ENCODE results near the gene LGALS7. TPM values are rescaled to one million over a fixed set of nuclear protein-coding genes. Genes with fewer than 3 reads are reported as not detected.

Gene LGALS7
- total and polyA plus RNA-seq, 2 of the 4 experiments (the other 2 are of a cell fraction), result not detected

DNA sequence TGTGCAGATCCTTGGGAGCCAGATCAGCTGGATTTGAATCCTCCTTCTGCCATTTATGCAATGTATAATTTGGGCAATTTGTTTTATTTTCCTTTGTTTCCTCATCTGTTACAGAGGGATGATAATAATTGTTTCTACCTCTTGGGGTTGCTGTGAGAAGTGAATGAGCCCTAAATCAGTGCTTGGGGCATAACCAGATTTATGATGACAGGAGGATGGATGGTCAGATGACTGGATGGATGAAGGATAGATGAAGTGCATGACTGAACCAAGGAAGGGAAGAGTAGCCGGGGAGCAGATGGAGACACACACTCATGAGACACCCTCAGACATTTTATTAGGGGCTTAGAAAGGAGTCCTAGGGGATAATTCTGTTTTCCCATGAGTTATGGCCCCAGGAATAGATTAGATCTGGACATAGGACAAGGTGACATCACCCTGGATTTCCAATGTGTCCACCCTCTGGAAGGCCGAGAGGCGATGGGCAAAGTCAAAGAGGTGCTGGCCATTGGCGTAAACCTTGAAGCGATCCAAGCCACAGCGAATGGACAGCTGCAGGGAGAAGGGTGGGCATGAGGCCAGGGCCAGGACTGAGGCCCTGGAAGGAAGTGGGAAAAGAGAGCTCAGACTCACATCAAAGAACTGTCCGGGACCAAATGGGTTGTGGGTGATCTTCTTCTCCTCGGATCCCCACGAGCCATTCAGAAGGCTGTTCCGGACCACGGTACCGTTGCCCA, 28.2 kb upstream of the LGALS7 start:
- H3K9me1 ChIP-seq (ENCODE audit: insufficient read depth, low read length), result peaks cover 5% of the 10 kb centered on the region; the same call in 1 of the 2 replicates
- CTCF ChIA-PET, result no interaction called here
- no peak overlapping the region for H4K5ac ChIP-seq (ENCODE audit: low read depth, low read length)
- POLR2A ChIA-PET (ENCODE audit: unreplicated experiment), result no interaction called here
- no peak overlapping the region for H3K4me2 ChIP-seq (ENCODE audit: low read depth, low read length)
- H3K27ac ChIP-seq (ENCODE audit: insufficient read depth, low read length), result no peak overlapping the region
- no peaks in the 10 kb centered on the region for H3K9me3 ChIP-seq (ENCODE audit: control insufficient read depth, insufficient read depth, low read length)
- no peak overlapping the region for H2AFZ ChIP-seq (replicated peaks; ENCODE audit: low read length, poor library complexity)
- H3K9ac ChIP-seq (ENCODE audit: low read depth, low read length), result no peak overlapping the region
- H2BK5ac ChIP-seq (ENCODE audit: low read depth, low read length, poor library complexity, severe bottlenecking), result peak overlapping the region; percentile 10
- H3K18ac ChIP-seq (ENCODE audit: low read depth, low read length), result no peak overlapping the region
- H3K4me3 ChIP-seq (ENCODE audit: insufficient read depth, low read depth, low read length), result no peak overlapping the region
- BruUV-seq (replicated peaks), result no TSS peak
- 82% methylated on average over 7 of the region's 12 CpGs; no CpG with 5 or more reads in 1 of the 2 experiments for WGBS, 2 experiments (ENCODE audit: extremely low coverage in 2 of 2, insufficient read length in 1 of 2)
- no peak for ATAC-seq (ENCODE audit: low read depth)
- peak overlapping the region; percentile 7; the same call in 1 of the 2 replicates for H2AK5ac ChIP-seq (ENCODE audit: low read depth, low read length)
- peak overlapping the region; percentile 23; the same call in 1 of the 3 replicates for H2BK15ac ChIP-seq (ENCODE audit: low read depth, low read length)
- H3K4ac ChIP-seq (ENCODE audit: low read depth, low read length), result no peak overlapping the region; the same call in 1 of the 2 replicates
- intact Hi-C loops (cut with micrococcal nuclease), result no loop called here
- H4K20me1 ChIP-seq (ENCODE audit: insufficient read depth, low read length), result no peaks in the 10 kb centered on the region; the same call in 1 of the 2 replicates
- in situ Hi-C loops (cut with MboI; ENCODE audit: low sequenced_read_pairs), result no loop called here
- H4K91ac ChIP-seq (ENCODE audit: insufficient read depth, low read depth, low read length), result peak overlapping the region; percentile 41; the same call in 1 of the 2 replicates
- no peaks in the 10 kb centered on the region for H3K79me1 ChIP-seq (ENCODE audit: low read depth in 1 of 2, low read length in 2 of 2)
- H3K56ac ChIP-seq (ENCODE audit: extremely low read depth, insufficient read depth, low read length), result no peak overlapping the region
- H3K23ac ChIP-seq (ENCODE audit: low read depth, low read length), result no peak overlapping the region
- H3K14ac ChIP-seq (replicated peaks; ENCODE audit: low read depth, low read length), result no peak overlapping the region; the same call in 1 of the 2 replicates
- dilution Hi-C loops (cut with HindIII; ENCODE audit: low sequenced_read_pairs, unreplicated experiment), result no loop called here
- H3K36me3 ChIP-seq (ENCODE audit: control insufficient read depth, insufficient read depth, low read length), result no peaks in the 10 kb centered on the region
- H3K4me1 ChIP-seq (ENCODE audit: control insufficient read depth, insufficient read depth, low read length), result 0 out of 2 replicates have a peak, but pooled peaks cover 2% of the 10 kb centered on the region
- H2AK9ac ChIP-seq (replicated peaks; ENCODE audit: low read depth, low read length, poor library complexity), result no peak overlapping the region
- H4K8ac ChIP-seq (ENCODE audit: low read depth in 2 of 2, low read length in 2 of 2), result no peak overlapping the region
- H2BK20ac ChIP-seq (ENCODE audit: low read depth, low read length), result peak overlapping the region; percentile 9; the same call in 1 of the 2 replicates
- peaks cover 2% of the 10 kb centered on the region; the same call in 1 of the 2 replicates for H3K27me3 ChIP-seq (ENCODE audit: control insufficient read depth, insufficient read depth, low read length)
- DNase-seq, result no peak
- peak overlapping the region; percentile 56; the same call in 1 of the 2 replicates for H2BK120ac ChIP-seq (ENCODE audit: low read depth, low read length)
- TF ChIP-seq SMC3 (IDR thresholded peaks at IDR 0.05; ENCODE audit: low read depth, low read length), result no peak
- TF ChIP-seq MXI1 (IDR thresholded peaks at IDR 0.05; ENCODE audit: borderline replicate concordance, low read depth, low read length), result no peak
- no peak for TF ChIP-seq BHLHE40 (IDR thresholded peaks at IDR 0.05; ENCODE audit: low read depth, low read length)
- TF ChIP-seq CTCF (conservative IDR thresholded peaks at IDR 0.05; ENCODE audit: low read depth, low read length), result no peak
- no peak for TF ChIP-seq RAD21 (IDR thresholded peaks at IDR 0.05; ENCODE audit: low read length)
- TF ChIP-seq MAFK (IDR thresholded peaks at IDR 0.05; ENCODE audit: low read depth, low read length), result no peak
- no peak for TF ChIP-seq MAZ (IDR thresholded peaks at IDR 0.05; ENCODE audit: borderline replicate concordance, low read depth, low read length)
- TF ChIP-seq FOS (IDR thresholded peaks at IDR 0.05; ENCODE audit: low read depth, low read length), result no peak
- TF ChIP-seq POLR2A (IDR thresholded peaks at IDR 0.05; ENCODE audit: low read depth, low read length), result no peak
- no peak for TF ChIP-seq CHD1 (IDR thresholded peaks at IDR 0.05; ENCODE audit: low read depth, low read length)
- no peak for TF ChIP-seq NFE2L2 (IDR thresholded peaks at IDR 0.05; ENCODE audit: low read depth, low read length)
- TF ChIP-seq, protein P1, sequence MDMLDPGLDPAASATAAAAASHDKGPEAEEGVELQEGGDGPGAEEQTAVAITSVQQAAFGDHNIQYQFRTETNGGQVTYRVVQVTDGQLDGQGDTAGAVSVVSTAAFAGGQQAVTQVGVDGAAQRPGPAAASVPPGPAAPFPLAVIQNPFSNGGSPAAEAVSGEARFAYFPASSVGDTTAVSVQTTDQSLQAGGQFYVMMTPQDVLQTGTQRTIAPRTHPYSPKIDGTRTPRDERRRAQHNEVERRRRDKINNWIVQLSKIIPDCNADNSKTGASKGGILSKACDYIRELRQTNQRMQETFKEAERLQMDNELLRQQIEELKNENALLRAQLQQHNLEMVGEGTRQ (IDR thresholded peaks at IDR 0.05; ENCODE audit: low read depth, low read length), result no peak
- TF ChIP-seq CEBPB (IDR thresholded peaks at IDR 0.05; ENCODE audit: low read depth, low read length), result no peak
- TF ChIP-seq RCOR1 (IDR thresholded peaks at IDR 0.05; ENCODE audit: insufficient replicate concordance, low read length), result no peak
- no peak for TF ChIP-seq RFX5 (IDR thresholded peaks at IDR 0.05; ENCODE audit: low read depth, low read length)
